Right ventricle myocardium inferior (tissue), 1 donor: ENCODE data around the gene KCNG3. TPM values are rescaled to one million over a fixed set of nuclear protein-coding genes. Genes with fewer than 3 reads are reported as not detected.

Source experiments
- ATAC-seq: fragments of 200-7000 bp; cut with Tn5 transposase; one replicate; pipeline ENCODE4 v1.9.1; 2020; ENCODE audit warnings: mild to moderate bottlenecking, moderate library complexity
- DNase-seq: peaks from one replicate; pipeline ENCODE4 v3.0.0; 2021; ENCODE audit errors: missing footprints
- intact Hi-C: fragments of 100-400 bp; cut with DNase I; formaldehyde crosslinking; loops from one replicate; pipeline ENCODE4 v1.11.0; 2022
- long read RNA-seq: library from polyadenylated mRNA; unstranded; transcript quantifications from one replicate; pipeline ENCODE4 v2.0.0, GENCODE V29; 2021
- total RNA-seq: library from RNA; stranded (reverse); fragmentation: NEBNext Ultra II Directional; extraction: Animal tissue kit (Norgen Biotek cat#: 25700); gene quantifications from one replicate; pipeline ENCODE4 v1.2.1, GENCODE V29; 2021
- donor health status: DM: no; HTN: yes; CAD: no; lungs with severe emphysema.

Gene KCNG3
- not detected for total RNA-seq
- long read RNA-seq: 0 reads

- DNase-seq: peak; percentile 75
- ATAC-seq: peak; percentile 85
- intact Hi-C loops: loop anchor here (2.0 kb wide), 1 partner anchor 169 kb away; no protein-coding TSS in a partner anchor
Observed at GRCh38 chr2:42493468-42494354, at the start of gene KCNG3. Gene KCNG3, minus strand, starts transcription at chr2:42493982. Its CDS starts 481 bp downstream, at chr2:42493501.

GRCh38 chr2:42542871-42543270 is 49.1 kb upstream of the KCNG3 start:
- DNase-seq (no peak), ATAC-seq (no peak)
- intact Hi-C loops: no loop called here

- ATAC-seq (no peak), DNase-seq (no peak)
- intact Hi-C loops: no loop called here
Observed at GRCh38 chr2:42537493-42537892, 43.7 kb upstream of the KCNG3 start.

- intact Hi-C loops: no loop called here
- ATAC-seq: no peak
- no peak for DNase-seq
Observed at GRCh38 chr2:42532397-42532796, 38.6 kb upstream of the KCNG3 start.

- ATAC-seq: no peak
- no peak for DNase-seq
- intact Hi-C loops: no loop called here
Observed at GRCh38 chr2:42523341-42523740, 29.6 kb upstream of the KCNG3 start.

GRCh38 chr2:42522035-42522434 is 28.3 kb upstream of the KCNG3 start:
- ATAC-seq: no peak
- DNase-seq: no peak
- intact Hi-C loops: no loop called here

GRCh38 chr2:42519624-42520023 is 25.8 kb upstream of the KCNG3 start:
- intact Hi-C loops: no loop called here
- DNase-seq: no peak

GRCh38 chr2:42516418-42516901 is 22.7 kb upstream of the KCNG3 start:
- intact Hi-C loops: no loop called here
- DNase-seq: no peak
- ATAC-seq: no peak

More at GRCh38 chr2:42519624-42520023, 25.8 kb upstream of the KCNG3 start:
- no peak for ATAC-seq

GRCh38 chr2:42513252-42513918 is 19.6 kb upstream of the KCNG3 start:
- peak; percentile 44 for ATAC-seq
- DNase-seq: no peak
- intact Hi-C loops: loop anchor here (2.0 kb wide), 1 partner anchor 149 kb away; no protein-coding TSS in a partner anchor

- DNase-seq (no peak), ATAC-seq (no peak)
- intact Hi-C loops: no loop called here
Observed at GRCh38 chr2:42510608-42511243, 16.9 kb upstream of the KCNG3 start.

- ATAC-seq (no peak), DNase-seq (no peak)
- intact Hi-C loops: no loop called here
Observed at GRCh38 chr2:42510191-42510590, 16.4 kb upstream of the KCNG3 start.

GRCh38 chr2:42504364-42505230 is 10.8 kb upstream of the KCNG3 start:
- DNase-seq (no peak), ATAC-seq (no peak)
- intact Hi-C loops: no loop called here

GRCh38 chr2:42503291-42503690 is 9.5 kb upstream of the KCNG3 start:
- ATAC-seq: no peak
- DNase-seq: no peak
- intact Hi-C loops: no loop called here

- no peak for DNase-seq
- no peak for ATAC-seq
- intact Hi-C loops: no loop called here
Observed at GRCh38 chr2:42498497-42498896, 4.7 kb upstream of the KCNG3 start.

GRCh38 chr2:42495611-42496010 is 1.8 kb upstream of the KCNG3 start:
- DNase-seq: no peak
- ATAC-seq: no peak
- intact Hi-C loops: loop anchor here (2.0 kb wide), 1 partner anchor 167 kb away; no protein-coding TSS in a partner anchor

GRCh38 chr2:42495234-42495581 is 1.4 kb upstream of the KCNG3 start:
- DNase-seq (no peak), ATAC-seq (no peak)
- intact Hi-C loops: loop anchor here (2.0 kb wide), 1 partner anchor 168 kb away; no protein-coding TSS in a partner anchor

GRCh38 chr2:42494355-42495233 is 812 bp upstream of the KCNG3 start:
- intact Hi-C loops: loop anchor here (2.0 kb wide), 1 partner anchor 168 kb away; no protein-coding TSS in a partner anchor
- DNase-seq (peak; percentile 73), ATAC-seq (peak; percentile 47)
